ENCODE measurements around the gene LAMC2. TPM values are rescaled to one million over a fixed set of nuclear protein-coding genes. Genes with fewer than 3 reads are reported as not detected.

Gene LAMC2
- total RNA-seq, 1 donor from 2014 or later: not detected

DNA sequence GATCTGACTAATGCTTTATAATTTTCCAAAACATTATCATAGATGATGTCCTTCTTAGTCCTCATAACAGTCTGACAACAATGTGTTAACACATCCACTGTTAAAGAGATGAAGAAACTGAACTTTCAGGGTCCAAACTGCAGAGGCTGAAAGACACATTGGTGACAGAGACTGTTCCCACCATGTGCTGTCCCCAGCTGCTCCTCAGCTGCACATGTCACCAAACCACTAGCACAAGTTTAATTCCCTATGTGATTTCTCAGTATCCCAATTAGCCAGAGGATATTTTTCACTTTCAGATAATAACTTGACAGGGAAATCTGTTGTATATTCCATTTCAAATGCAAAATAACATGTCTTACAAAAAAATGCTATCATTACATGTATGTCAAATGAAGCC is 24.6 kb downstream of the LAMC2 start:
- intact Hi-C loops (cut with micrococcal nuclease): no loop called here

DNA sequence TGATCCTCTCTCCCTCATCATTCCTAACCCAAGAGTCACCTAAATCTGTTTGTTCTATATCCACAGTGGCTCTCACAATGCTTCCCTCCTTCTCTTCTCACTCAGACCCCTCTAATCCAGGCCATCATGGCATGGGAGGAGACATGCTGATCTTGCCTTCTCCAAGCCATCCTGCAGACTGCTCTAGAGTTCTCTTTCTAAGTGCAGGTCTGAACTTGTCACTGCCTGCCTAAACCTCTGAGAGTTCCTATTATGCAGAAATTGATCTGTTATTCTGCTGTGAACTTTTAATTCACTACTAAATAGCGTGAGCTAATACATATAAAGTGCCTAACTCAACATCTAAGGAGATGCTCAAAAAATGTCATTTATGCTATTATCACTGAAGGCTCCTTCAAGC is 26.8 kb downstream of the LAMC2 start:
- intact Hi-C loops (cut with micrococcal nuclease): no loop called here

DNA sequence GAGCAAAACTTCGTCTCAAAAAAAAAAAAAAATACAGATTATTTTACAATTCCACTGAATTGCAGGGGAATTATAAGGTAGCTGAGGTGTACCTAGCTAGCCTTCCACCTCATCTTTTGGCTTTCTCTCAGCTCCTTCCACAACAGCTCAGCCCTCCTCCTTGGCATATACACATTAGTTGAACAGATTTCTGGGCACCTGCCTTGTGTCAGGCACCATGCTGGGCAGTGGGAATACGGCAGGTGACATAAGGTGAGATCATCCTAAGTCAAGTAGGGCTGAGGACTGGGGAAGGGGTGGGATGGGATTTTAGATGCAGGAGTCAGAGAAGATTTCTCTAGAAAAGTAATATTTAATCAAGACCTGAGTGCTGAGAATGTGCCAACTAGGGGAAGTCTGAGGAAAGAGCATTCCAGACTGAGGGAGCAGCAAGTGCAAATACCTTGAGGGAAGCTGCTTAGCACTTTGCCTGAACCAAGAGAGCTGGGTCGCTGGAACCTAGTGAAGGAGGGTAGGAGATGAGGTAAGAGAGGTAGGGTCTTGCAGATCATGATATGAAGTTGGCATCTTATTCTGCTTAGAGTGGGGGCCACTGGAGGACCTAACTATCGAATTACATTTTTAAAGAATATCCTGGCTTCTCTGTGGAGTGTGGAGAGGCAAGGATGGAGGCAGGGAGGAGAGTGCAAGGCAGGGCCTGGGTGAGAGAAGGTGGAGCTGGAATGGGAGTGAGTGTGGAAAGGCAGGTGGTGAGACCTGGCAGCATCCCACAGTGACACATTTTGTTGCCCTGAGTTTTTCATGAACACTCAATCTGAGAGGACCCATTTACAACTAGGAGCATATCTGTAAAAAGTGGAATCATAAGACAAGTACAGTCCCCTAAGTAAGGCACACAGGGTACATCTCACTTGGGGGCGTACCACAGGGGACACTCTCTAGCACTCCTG is 28.2 kb downstream of the LAMC2 start:
- intact Hi-C loops (cut with micrococcal nuclease): no loop called here

DNA sequence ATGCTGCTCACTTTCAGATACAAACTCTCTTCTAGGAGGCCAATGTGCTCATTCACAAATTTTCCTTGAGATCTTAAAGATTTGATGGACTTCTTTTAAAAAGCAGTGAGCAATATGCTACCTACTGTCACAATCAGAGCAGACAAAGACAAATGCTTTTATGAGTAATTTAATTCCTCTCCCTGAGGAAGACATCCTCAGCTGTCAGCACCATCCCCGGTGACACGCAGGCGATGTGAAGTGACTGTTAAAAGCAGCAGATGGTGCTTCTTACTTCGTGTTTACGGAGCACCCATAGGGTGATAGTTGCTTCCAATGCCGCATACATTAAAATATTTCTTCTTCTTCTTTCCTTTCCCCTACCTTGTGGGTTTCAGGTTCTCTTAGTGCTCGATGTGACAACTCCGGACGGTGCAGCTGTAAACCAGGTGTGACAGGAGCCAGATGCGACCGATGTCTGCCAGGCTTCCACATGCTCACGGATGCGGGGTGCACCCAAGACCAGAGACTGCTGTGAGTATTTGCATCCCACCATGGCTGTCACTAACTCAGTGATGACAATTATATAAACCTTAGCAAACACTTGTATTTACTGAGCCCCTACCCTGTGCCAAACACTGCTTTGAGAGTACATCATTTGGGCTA is 29.1 kb downstream of the LAMC2 start:
- intact Hi-C loops (cut with micrococcal nuclease): no loop called here

DNA sequence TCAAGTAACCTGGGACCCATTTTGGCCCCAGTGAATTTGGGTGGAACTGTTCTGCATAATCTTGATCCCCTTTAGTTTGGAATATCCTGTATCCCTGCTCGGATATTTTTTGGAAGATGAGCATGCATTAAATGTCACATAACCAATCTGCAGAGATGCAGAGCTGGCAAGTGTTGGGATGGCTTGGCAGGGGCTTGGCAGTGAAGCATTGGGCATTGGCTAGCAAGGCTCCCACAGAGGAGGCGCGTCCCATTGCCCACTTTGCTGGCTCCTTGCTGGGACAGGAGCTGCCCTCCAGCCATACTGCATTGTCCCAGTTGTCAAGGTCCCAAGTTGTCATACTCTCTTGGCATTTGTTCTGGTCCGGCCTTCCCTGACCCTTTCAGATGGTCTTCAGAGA is 29.9 kb downstream of the LAMC2 start:
- intact Hi-C loops (cut with micrococcal nuclease): no loop called here

DNA sequence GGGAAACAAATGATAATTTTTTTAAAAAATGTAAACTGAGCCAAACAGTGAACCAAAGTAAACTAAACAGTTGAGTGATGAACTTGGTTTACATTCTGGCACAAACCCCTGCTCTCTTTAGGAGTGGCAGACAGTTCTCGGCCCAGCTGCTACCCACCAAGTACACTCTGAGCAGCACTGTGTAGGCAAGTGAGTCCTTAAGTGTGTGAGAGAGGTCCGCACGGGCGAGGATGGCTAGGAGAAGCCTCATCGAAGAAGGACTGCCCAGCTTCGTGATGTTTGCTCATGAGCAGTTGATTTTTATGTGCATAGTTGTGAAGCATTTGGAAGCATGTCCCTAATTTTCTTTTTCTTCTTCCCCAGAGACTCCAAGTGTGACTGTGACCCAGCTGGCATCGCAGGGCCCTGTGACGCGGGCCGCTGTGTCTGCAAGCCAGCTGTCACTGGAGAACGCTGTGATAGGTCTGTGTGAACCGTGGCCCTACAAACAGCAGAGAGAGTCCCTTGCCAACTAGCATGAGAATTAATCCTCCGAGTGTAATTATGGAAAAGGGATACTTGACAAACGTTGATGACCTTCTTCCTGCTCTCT is 32.1 kb downstream of the LAMC2 start:
- intact Hi-C loops (cut with micrococcal nuclease): no loop called here

DNA sequence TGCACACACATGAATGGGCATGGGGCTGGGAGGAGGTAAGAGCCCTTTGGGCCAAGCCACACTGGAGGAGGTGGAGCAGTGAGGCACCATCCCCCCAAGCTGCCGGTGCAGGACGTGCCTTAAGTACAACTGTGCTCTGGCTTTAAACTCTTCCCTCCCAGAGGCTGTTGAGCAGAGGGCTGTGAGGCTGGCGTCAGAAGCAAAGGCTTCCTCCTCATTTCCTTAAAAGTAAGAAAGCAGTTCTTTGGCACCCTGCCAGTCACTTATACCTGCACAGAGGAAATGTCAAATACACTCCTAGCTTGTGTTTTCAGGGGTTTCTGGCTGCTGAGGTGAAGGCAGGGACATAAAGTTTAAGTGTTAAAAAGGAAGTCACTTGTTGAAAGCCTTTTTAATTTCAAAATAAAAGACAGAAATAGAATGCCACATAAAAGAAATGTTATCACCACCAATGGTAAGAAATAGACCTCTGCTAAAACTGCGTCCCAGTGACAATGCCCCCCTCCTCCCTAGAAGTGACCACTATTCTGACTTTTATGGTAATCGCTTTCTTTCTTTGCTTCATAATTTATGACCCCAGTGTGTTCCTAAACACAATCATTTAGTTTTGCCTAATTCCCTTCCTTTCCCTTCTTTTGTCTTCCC is 33.0 kb downstream of the LAMC2 start:
- intact Hi-C loops (cut with micrococcal nuclease): no loop called here

DNA sequence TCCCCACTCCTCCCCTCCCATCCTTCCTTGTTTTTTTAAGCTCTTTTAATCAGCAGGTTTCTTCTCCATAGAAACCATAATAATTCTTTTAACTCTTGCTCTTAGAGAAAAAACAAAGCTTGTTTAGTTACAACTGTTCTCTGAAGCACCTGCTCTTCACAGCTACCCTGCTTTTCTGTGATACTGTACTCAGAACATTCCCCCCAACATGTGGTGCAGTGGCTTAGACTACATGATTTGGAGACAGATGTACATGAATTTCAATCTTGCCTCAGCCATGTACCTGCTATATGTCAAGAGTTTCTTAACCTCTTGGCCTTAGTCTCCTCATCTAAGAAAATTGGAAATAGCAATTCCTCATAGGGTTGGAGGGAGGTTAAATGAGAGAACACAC is 33.5 kb downstream of the LAMC2 start:
- intact Hi-C loops (cut with micrococcal nuclease): no loop called here

DNA sequence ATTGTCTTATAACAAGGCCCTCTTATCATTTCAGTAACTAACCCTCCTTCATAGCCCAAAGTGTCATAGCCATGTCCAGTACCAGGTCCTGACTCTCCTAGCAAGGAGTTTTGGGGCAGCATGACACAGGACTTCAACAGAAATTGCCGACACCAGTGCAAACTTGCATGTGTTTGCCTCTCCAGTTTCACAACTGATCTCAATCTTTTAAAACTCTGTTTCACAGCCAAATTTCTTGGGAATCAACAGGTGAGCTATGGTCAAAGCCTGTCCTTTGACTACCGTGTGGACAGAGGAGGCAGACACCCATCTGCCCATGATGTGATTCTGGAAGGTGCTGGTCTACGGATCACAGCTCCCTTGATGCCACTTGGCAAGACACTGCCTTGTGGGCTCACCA is 36.8 kb downstream of the LAMC2 start:
- intact Hi-C loops (cut with micrococcal nuclease): no loop called here

DNA sequence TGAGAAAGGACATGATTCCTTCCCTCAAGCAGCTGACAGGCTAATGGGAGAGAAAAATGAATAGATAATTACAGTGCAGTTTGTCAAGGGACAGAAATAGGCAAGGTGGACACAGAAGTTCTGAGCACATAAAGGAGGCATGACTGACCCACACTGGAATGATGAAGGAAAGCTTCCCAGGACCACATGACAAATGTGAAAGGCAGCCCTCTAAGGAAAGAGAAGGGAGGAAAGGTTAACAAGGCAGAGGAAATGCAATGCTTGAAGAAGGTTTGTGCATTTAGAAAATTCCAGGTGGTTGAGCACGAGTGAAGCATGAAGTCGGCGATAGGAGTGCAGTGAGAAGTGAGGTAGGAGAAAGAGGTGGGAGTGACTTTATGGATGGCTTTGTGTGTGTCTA is 37.4 kb downstream of the LAMC2 start:
- intact Hi-C loops (cut with micrococcal nuclease): no loop called here

DNA sequence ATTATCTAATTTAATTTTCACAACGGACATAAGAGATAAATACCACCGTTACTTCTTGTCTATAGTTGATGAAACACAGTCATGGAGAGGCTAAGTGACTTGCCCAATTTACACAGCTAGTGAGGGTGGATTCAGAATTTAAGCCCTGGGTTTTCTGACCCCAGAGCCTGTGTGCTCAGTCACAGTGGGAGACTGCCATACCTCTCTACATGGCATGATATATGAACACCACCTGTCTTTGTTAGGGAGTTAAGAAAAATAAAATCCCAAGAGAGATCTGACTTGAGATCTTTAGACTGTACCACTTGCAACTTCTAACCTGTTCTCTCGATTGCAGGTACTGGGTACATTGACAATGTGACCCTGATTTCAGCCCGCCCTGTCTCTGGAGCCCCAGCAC is 40.3 kb downstream of the LAMC2 start:
- intact Hi-C loops (cut with micrococcal nuclease): no loop called here

DNA sequence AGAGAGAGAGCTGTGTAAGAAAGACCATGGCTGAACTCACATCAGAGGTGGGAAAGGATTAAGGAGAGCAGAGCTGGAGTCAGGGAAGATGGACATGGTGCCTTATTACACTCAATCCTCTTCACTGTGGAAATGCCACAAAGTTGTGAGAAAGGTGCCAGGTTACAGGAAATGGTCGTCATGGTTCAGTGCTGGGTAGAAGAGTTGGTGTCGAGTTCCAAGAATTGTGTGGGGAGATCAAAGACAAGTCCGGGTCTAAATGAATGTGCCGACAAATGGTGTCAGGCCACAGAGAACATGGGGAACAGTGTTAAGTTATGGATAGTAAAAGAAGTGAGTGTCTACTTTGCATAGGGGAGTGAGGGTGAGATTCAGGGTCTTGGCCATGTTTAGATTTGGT is 40.9 kb downstream of the LAMC2 start:
- intact Hi-C loops (cut with micrococcal nuclease): no loop called here

DNA sequence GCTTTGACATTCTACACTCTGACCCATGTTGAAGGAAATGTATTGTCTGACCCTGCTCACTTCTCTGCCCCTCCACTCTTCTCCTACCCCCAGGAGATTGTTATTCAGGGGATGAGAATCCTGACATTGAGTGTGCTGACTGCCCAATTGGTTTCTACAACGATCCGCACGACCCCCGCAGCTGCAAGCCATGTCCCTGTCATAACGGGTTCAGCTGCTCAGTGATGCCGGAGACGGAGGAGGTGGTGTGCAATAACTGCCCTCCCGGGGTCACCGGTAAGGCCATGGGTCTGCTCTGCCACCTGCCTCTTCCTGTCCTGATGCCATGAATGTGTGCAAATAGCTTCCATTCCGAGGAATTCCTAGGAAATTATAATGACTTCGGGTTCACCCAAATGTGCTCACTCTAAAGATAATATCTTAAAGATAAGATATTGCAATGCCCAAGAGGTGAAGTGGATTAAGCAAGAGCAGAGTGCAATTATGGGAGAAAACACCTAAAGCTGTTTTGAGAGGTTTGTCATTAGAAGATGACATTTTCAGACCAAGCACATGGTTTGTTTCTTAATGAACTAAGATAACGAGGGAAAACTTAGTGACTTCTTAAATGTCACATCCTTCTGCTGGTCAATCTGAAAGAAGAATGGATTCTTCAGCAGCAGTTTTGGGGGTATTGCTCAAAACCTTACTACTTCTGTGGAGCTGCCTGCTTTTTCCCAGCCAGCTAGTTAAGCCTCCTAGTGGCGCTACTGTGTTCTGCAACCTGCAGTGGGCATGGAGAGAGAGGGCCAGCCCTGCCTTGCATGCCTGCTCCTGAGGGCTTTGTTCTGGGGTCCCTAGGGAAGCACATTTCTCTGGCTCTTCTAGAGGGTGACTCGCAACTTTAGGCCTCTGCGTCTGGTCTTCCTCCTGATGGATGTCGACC is 41.6 kb downstream of the LAMC2 start:
- intact Hi-C loops (cut with micrococcal nuclease): loop anchor here (1.0 kb wide), 1 partner anchor 265 kb away; no protein-coding TSS in a partner anchor

DNA sequence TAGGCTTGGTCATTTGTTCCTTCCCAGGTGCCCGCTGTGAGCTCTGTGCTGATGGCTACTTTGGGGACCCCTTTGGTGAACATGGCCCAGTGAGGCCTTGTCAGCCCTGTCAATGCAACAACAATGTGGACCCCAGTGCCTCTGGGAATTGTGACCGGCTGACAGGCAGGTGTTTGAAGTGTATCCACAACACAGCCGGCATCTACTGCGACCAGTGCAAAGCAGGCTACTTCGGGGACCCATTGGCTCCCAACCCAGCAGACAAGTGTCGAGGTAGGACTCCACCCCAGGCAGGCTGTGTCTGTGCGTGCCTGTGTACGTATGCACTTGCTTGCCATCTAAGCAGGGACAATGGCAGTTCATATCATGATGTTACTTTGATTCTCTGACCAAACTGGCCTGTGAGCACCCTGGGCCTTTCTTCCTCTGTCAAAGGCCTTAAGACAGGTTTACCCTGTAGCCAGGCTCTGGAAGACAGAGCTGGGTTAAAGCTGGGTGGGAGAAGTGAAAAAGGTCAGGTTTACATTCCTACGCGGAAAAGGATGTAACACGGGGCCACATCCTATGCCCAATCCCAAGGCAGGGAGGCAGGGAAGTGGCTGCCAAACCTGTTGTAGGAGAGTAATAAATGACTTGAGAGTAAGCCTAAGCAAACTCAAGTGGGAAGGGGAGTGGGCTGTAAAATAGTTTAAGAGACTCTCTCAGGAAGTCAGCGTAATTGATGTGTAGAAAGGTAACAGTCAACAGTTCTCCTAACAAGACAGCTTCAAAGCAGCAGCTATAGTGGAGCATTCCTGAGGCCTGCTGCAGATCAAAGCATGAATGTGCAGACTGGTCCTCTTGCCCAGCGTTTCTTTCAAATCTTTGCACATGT is 42.5 kb downstream of the LAMC2 start:
- intact Hi-C loops (cut with micrococcal nuclease): loop anchor here (1.0 kb wide), 1 partner anchor 266 kb away; no protein-coding TSS in a partner anchor

DNA sequence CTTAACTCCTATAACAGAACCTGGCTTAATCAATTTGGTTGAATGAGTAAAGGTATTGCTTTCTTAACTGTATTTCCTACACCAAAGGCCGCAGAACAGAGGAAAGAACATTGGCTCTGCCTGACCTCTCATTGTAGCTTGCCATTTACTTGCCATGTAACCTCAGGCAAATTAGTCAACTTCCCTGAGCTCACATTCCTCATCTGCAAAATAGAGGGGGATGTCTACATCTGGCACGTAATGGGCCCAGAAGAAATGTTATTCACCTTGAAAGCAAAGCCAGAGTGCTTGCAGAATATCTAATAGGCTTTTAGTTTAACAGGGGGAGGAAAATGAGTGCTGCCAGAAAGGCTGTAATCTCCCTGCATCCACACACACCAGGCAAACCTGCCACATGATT is 44.3 kb downstream of the LAMC2 start:
- intact Hi-C loops (cut with micrococcal nuclease): no loop called here

DNA sequence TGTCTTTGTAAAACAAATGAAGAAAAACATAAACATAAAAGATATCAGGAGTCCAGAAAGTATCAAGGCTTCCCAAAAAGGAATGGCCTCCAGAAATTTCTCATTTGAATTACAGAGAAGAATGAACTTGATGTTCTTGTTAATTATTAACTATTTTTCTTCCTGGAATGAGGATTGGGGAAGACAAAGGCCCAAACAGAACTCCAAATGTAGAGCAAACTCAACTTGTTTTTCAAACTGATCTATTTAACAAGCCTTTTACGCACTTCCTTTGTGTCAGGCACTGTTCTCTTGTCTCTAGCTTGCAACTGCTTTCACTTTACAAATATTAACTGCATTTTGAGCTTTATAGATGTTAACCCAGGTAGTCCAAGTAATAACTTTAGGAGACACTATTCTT is 45.5 kb downstream of the LAMC2 start:
- intact Hi-C loops (cut with micrococcal nuclease): no loop called here

DNA sequence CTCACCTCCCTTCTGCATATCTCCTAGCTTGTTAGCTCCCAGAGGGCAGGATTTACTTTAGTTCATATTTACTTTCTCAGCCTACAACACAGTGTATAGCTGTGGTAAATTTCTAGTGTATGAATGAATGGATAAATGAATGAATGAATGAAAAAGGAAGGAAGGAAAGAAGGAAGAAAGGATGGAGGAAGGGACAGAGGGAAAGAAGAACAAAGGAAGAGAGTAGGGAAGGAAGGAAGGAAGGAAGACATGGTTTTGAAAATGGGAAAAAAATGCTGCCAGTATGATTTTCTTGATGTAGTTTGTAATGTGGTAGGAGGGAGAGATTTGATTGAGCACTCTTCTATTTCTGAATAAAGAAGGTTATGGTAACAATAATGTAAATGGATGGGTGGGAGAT is 47.0 kb downstream of the LAMC2 start:
- intact Hi-C loops (cut with micrococcal nuclease): no loop called here

DNA sequence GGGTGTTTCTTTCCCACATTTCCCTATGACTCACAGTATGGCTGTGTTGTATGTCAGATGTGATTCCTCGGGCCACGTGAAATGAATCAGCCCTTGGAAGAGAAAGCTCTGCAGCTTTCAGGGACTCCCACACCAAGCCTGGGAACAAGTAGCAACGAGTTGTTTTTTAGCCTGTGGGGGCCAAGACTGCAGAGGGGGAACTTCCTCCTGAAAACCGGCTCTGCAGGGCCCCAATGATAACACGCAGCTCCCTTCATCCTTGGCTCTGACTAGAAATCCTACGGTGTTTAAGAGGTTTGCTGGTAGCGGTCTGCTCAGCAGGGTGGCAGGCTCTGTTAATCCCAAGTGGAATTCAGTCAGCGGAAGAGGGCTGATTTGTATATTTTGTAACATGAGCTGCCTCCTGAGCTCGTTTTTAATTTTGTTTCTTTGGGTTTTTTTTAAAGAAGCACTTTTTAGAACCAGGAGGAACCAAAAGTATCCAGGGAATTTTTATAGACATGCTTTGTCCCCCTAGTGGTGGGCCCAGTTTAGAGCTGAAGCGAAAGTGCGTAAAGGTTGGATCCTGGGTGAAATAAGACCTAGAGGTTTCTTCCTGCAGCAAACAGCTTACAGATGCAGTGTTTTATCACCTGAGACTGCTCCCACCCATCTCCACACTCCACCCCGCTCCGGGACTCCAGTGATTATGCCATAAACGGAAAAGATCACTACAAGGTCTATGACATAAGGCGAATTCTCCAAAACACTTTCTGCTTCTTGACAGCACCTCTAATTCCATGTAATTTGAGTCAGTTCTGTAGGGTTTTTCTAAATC is 48.8 kb downstream of the LAMC2 start:
- intact Hi-C loops (cut with micrococcal nuclease): no loop called here

DNA sequence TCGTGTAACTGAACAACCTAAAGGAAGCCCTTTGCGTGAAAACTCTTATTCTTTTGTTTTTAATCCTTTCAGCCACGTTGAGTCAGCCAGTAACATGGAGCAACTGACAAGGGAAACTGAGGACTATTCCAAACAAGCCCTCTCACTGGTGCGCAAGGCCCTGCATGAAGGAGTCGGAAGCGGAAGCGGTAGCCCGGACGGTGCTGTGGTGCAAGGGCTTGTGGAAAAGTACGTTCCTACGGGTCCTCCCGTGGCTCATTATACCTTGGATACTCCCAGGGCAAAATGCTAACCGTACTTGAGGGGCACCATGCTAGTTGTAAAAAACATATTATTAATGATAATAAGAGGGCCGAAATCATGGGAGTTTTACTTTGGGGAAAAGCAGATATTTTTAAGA is 49.4 kb downstream of the LAMC2 start:
- intact Hi-C loops (cut with micrococcal nuclease): no loop called here
